IMR-90 (cell line): ENCODE data around the gene PXK. TPM values are rescaled to one million over a fixed set of nuclear protein-coding genes. Genes with fewer than 3 reads are reported as not detected.

ENCODE experiments used
- ATAC-seq: fragments of 200-7000 bp; cut with Tn5 transposase; 2 replicates; pipeline ENCODE4 v1.9.1; 2020; ENCODE audit warnings: low read depth, mild to moderate bottlenecking, moderate library complexity
- BruUV-seq: library from RNA; stranded (reverse); fragments of 400-500 nt; replicated peaks from 2 replicates; lab custom pipeline; 2021; lab: Mats Ljungman, UMichigan
- CTCF ChIA-PET: fragments of 300-600 bp; formaldehyde crosslinking; extraction: SDS; loops from one replicate; lab custom pipeline; 2021; ENCODE audit warnings: antibody characterized with exemption; lab: Yijun Ruan, JAX
- POLR2A ChIA-PET: fragments of 300-600 bp; sonication (Branson Sonifier 250); formaldehyde crosslinking; loops from one replicate; lab custom pipeline; 2022; ENCODE audit warnings: antibody characterized with exemption; ENCODE audit not compliant: unreplicated experiment; lab: Charles Lee
- DNase-seq: peaks from one replicate; pipeline ENCODE4 v3.0.0; 2013
- H2AFZ ChIP-seq: replicated peaks from 2 replicates; pipeline ENCODE3; 2013; ENCODE audit warnings: low read length, mild to moderate bottlenecking; ENCODE audit not compliant: poor library complexity
- H2AK5ac ChIP-seq: 2 replicates; pipeline ENCODE4 v1.6.1; 2013; ENCODE audit warnings: low read depth, low read length, inconsistent platforms
- H2AK9ac ChIP-seq: replicated peaks from 2 replicates; pipeline ENCODE3; 2013; ENCODE audit warnings: mild to moderate bottlenecking, low read depth, low read length, moderate library complexity; ENCODE audit not compliant: poor library complexity
- H2BK120ac ChIP-seq: 2 replicates; pipeline ENCODE4 v1.6.1; 2013; ENCODE audit warnings: low read depth, low read length, inconsistent platforms
- H2BK15ac ChIP-seq: 3 replicates; pipeline ENCODE4 v1.6.1; 2013; ENCODE audit warnings: low read depth, low read length, inconsistent platforms
- H2BK20ac ChIP-seq: 2 replicates; pipeline ENCODE4 v1.6.1; 2013; ENCODE audit warnings: low read depth, mild to moderate bottlenecking, inconsistent platforms, low read length, moderate library complexity
- H2BK5ac ChIP-seq: 2 replicates; pipeline ENCODE4 v1.6.1; 2013; ENCODE audit warnings: mild to moderate bottlenecking, low read depth, low read length, inconsistent platforms; ENCODE audit not compliant: poor library complexity, severe bottlenecking
- H3K14ac ChIP-seq: replicated peaks from 2 replicates; pipeline ENCODE4 v1.6.1; 2013; ENCODE audit warnings: low read depth, low read length, inconsistent platforms
- H3K18ac ChIP-seq: 2 replicates; pipeline ENCODE4 v1.6.1; 2013; ENCODE audit warnings: low read depth, low read length, control low read depth
- H3K23ac ChIP-seq: 2 replicates; pipeline ENCODE4 v1.6.1; 2013; ENCODE audit warnings: low read depth, low read length, inconsistent platforms
- H3K27ac ChIP-seq: 2 replicates; pipeline ENCODE4 v1.5.1; 2013; ENCODE audit warnings: mild to moderate bottlenecking, control low read depth, low read length; ENCODE audit not compliant: insufficient read depth
- H3K27me3 ChIP-seq: 2 replicates; pipeline ENCODE4 v1.6.1; 2013; ENCODE audit warnings: low read length; ENCODE audit not compliant: control insufficient read depth, insufficient read depth
- H3K36me3 ChIP-seq: 2 replicates; pipeline ENCODE4 v1.6.1; 2013; ENCODE audit warnings: low read length, mixed read lengths; ENCODE audit not compliant: control insufficient read depth, insufficient read depth
- H3K4ac ChIP-seq: 2 replicates; pipeline ENCODE4 v1.6.1; 2013; ENCODE audit warnings: low read depth, low read length, inconsistent platforms
- H3K4me1 ChIP-seq: 2 replicates; pipeline ENCODE4 v1.6.1; 2013; ENCODE audit warnings: low read length, mixed read lengths; ENCODE audit not compliant: control insufficient read depth, insufficient read depth
- H3K4me2 ChIP-seq: 2 replicates; pipeline ENCODE4 v1.6.1; 2013; ENCODE audit warnings: low read depth, mild to moderate bottlenecking, control low read depth, low read length, moderate library complexity
- H3K4me3 ChIP-seq: 2 replicates; pipeline ENCODE4 v1.5.1; 2013; ENCODE audit warnings: low read depth, mild to moderate bottlenecking, control low read depth, low read length, moderate library complexity; ENCODE audit not compliant: insufficient read depth
- H3K56ac ChIP-seq: 2 replicates; pipeline ENCODE4 v1.6.1; 2013; ENCODE audit warnings: low read length, inconsistent platforms; ENCODE audit not compliant: insufficient read depth; ENCODE audit errors: extremely low read depth
- H3K79me1 ChIP-seq, 2 experiments: 2 replicates each; pipeline ENCODE4 v1.6.1; 2013; ENCODE audit warnings: low read length in 2 of 2, inconsistent platforms in 1 of 2, low read depth in 1 of 2
- H3K9ac ChIP-seq: 2 replicates; pipeline ENCODE4 v1.6.1; 2013; ENCODE audit warnings: low read depth, low read length, control low read depth
- H3K9me1 ChIP-seq: 2 replicates; pipeline ENCODE4 v1.6.1; 2013; ENCODE audit warnings: low read length, inconsistent platforms; ENCODE audit not compliant: insufficient read depth
- H3K9me3 ChIP-seq: 2 replicates; pipeline ENCODE4 v1.6.1; 2013; ENCODE audit warnings: low read length; ENCODE audit not compliant: control insufficient read depth, insufficient read depth
- H4K20me1 ChIP-seq: 2 replicates; pipeline ENCODE4 v1.6.1; 2013; ENCODE audit warnings: low read length, inconsistent platforms; ENCODE audit not compliant: insufficient read depth
- H4K5ac ChIP-seq: 2 replicates; pipeline ENCODE4 v1.6.1; 2013; ENCODE audit warnings: mild to moderate bottlenecking, low read depth, low read length, control low read depth
- H4K8ac ChIP-seq, 2 experiments: 2 replicates each; pipeline ENCODE4 v1.6.1; 2013; ENCODE audit warnings: low read depth in 2 of 2, low read length in 2 of 2, control low read depth in 1 of 2, inconsistent platforms in 1 of 2
- H4K91ac ChIP-seq: 2 replicates; pipeline ENCODE4 v1.6.1; 2013; ENCODE audit warnings: low read depth, low read length, inconsistent platforms; ENCODE audit not compliant: insufficient read depth
- BHLHE40 ChIP-seq: fragments of 150-350 bp; IDR thresholded peaks from 2 replicates; pipeline ENCODE4 v1.6.1; 2016; ENCODE audit warnings: mild to moderate bottlenecking, low read depth, low read length
- CEBPB ChIP-seq: IDR thresholded peaks from 2 replicates; pipeline ENCODE4 v1.6.1; 2012; ENCODE audit warnings: low read depth, low read length, improper control_type of control experiment
- CHD1 ChIP-seq: IDR thresholded peaks from 2 replicates; pipeline ENCODE4 v1.6.1; 2012; ENCODE audit warnings: low read depth, low read length, improper control_type of control experiment
- FOS ChIP-seq: fragments of 150-350 bp; IDR thresholded peaks from 2 replicates; pipeline ENCODE4 v1.6.1; 2016; ENCODE audit warnings: low read depth, low read length
- MAFK ChIP-seq: IDR thresholded peaks from 2 replicates; pipeline ENCODE4 v1.6.1; 2012; ENCODE audit warnings: low read depth, low read length, improper control_type of control experiment
- MAZ ChIP-seq: IDR thresholded peaks from 2 replicates; pipeline ENCODE4 v1.6.1; 2012; ENCODE audit warnings: low read depth, mild to moderate bottlenecking, low read length, improper control_type of control experiment, moderate library complexity, borderline replicate concordance
- MXI1 ChIP-seq: IDR thresholded peaks from 2 replicates; pipeline ENCODE4 v1.6.1; 2012; ENCODE audit warnings: low read depth, mild to moderate bottlenecking, low read length, moderate library complexity, borderline replicate concordance
- NFE2L2 ChIP-seq: fragments of 150-350 bp; IDR thresholded peaks from 2 replicates; pipeline ENCODE4 v1.6.1; 2016; ENCODE audit warnings: low read depth, mild to moderate bottlenecking, low read length
- POLR2A ChIP-seq: IDR thresholded peaks from 2 replicates; pipeline ENCODE4 v1.6.1; 2012; ENCODE audit warnings: mild to moderate bottlenecking, low read depth, low read length
- RAD21 ChIP-seq: IDR thresholded peaks from 2 replicates; pipeline ENCODE4 v1.6.1; 2012; ENCODE audit warnings: low read length, improper control_type of control experiment
- RCOR1 ChIP-seq: IDR thresholded peaks from 2 replicates; pipeline ENCODE4 v1.6.1; 2012; ENCODE audit warnings: mild to moderate bottlenecking, low read length, improper control_type of control experiment; ENCODE audit not compliant: insufficient replicate concordance
- RFX5 ChIP-seq: IDR thresholded peaks from 2 replicates; pipeline ENCODE4 v1.8.0; 2012; ENCODE audit warnings: low read depth, mild to moderate bottlenecking, low read length, moderate library complexity
- SMC3 ChIP-seq: fragments of 150-350 bp; IDR thresholded peaks from 2 replicates; pipeline ENCODE4 v1.6.1; 2016; ENCODE audit warnings: low read depth, mild to moderate bottlenecking, antibody characterized with exemption, low read length, moderate library complexity
- WGBS, 2 experiments: methylation state at CpG; one replicate each; pipeline versions ENCODE4 v1.1.5 to v1.1.7; 2013; ENCODE audit warnings: missing lambda C conversion rate in 2 of 2; ENCODE audit not compliant: insufficient read length in 1 of 2; ENCODE audit errors: extremely low coverage in 2 of 2; 5-methylcytosine and 5-hydroxymethylcytosine counted together
- dilution Hi-C: fragments of 300-500 bp; cut with HindIII; formaldehyde crosslinking; loops from one replicate; pipeline ENCODE4 v1.14.3; 2018; ENCODE audit warnings: low sequenced_read_pairs; ENCODE audit not compliant: unreplicated experiment
- in situ Hi-C: fragments of 300-500 bp; cut with MboI; formaldehyde crosslinking; loops from 3 replicates; pipeline ENCODE4 v1.14.3; 2019; ENCODE audit warnings: low sequenced_read_pairs, inconsistent platforms, mixed read lengths
- intact Hi-C: fragments of 100-400 bp; cut with micrococcal nuclease; formaldehyde crosslinking; loops from 2 replicates; pipeline ENCODE4 v1.10.0; 2022
- polyA plus RNA-seq, 3 experiments: library from polyadenylated mRNA; depleted of rRNA; stranded (reverse); fragments of >200 nt; gene quantifications; 2 replicates each; pipeline ENCODE4 v1.2.3, GENCODE V29; 2012; ENCODE audit warnings: low replicate concordance in 1 of 3
- total RNA-seq: library from RNA; depleted of rRNA; stranded (reverse); fragments of >200 nt; gene quantifications from 2 replicates; pipeline ENCODE4 v1.2.3, GENCODE V29; 2012
- TF ChIP-seq, protein P1 (sequence below): fragments of 150-350 bp; IDR thresholded peaks from 2 replicates; pipeline ENCODE4 v1.6.1; 2016; ENCODE audit warnings: low read depth, mild to moderate bottlenecking, low read length, moderate library complexity, borderline replicate concordance
- TF ChIP-seq, protein P2 (sequence below): fragments of 150-350 bp; IDR thresholded peaks from 2 replicates; pipeline ENCODE4 v1.6.1; 2017; ENCODE audit warnings: mild to moderate bottlenecking, antibody characterized with exemption, low read length, low read depth

PXK gene
- total and polyA plus RNA-seq, 2 of the 4 experiments (the other 2 are of a cell fraction), result 14.3 to 17.7 TPM

DNA sequence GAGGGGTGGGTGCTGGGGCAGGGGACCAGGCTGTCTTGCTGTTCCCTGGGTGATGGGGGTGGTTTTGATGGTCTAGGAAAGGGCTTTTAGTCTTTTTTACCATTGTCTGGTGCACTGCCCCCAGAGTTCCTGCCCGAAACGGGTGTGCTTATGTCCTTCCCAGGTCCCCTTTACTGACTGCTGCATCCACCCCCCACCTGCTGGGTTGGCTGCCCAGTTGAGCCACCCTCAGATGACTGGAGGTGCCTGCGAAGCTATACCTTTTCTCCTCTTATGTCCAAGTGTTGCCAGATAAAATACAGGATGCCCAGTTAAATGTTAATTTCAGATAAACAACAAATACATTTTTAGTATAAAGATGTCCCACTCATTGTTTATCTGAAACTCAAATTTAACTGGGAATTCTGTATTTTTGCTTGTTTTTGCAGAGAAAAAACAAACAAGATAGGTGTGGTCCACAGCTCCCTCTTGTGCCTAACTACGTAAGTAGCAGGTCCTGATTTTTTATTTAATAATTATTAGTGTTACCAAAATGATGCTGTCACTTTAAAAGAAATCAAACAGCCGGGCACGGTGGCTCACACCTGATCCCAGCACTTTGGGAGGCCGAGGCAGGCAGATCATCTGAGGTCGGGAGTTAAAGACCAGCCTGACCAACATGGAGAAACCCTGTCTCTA lies 32.7 kb upstream of the PXK start:
- H3K36me3 ChIP-seq, result no peaks in the 10 kb centered on the region
- no peak overlapping the region for H3K56ac ChIP-seq
- H3K23ac ChIP-seq, result no peak overlapping the region
- H3K79me1 ChIP-seq, result no peaks in the 10 kb centered on the region
- ChIA-PET POLR2A (no interaction called here), CTCF (interaction anchor here (0.6 to 3.0 kb wide), 6 partner anchors 61 to 232 kb away, joined by 3 to 19 read pairs (median 3); no protein-coding TSS in a partner anchor)
- H3K18ac ChIP-seq, result no peak overlapping the region
- dilution Hi-C loops, result no loop called here
- H3K4ac ChIP-seq, result no peak overlapping the region
- H2BK15ac ChIP-seq, result no peak overlapping the region
- no peak overlapping the region for H3K9ac ChIP-seq
- DNase-seq, result peak; percentile 73
- no peaks in the 10 kb centered on the region; the same call in 1 of the 2 replicates for H3K9me1 ChIP-seq
- no peak overlapping the region for H4K91ac ChIP-seq
- in situ Hi-C loops, result loop anchor here (5.0 to 10.0 kb wide), 2 partner anchors 113 to 295 kb away; partner anchors contain the start of gene FLNB
- no peak overlapping the region for H3K27ac ChIP-seq
- H3K14ac ChIP-seq, result no peak overlapping the region
- H2BK120ac ChIP-seq, result no peak overlapping the region
- H3K4me3 ChIP-seq, result no peak overlapping the region
- H3K4me2 ChIP-seq, result no peak overlapping the region
- no peaks in the 10 kb centered on the region for H4K20me1 ChIP-seq
- no peaks in the 10 kb centered on the region for H3K4me1 ChIP-seq
- peaks cover 20% of the 10 kb centered on the region for H3K27me3 ChIP-seq
- H2AFZ ChIP-seq, result no peak overlapping the region
- intact Hi-C loops, result loop anchor here (1.0 to 10.0 kb wide), 6 partner anchors 63 to 433 kb away; partner anchors contain the start of genes ABHD6 and FLNB
- WGBS, 2 experiments, result no CpG with 5 or more reads among the region's 8 CpGs
- no peak overlapping the region for H2AK5ac ChIP-seq
- no peak overlapping the region for H4K5ac ChIP-seq
- H2BK5ac ChIP-seq, result no peak overlapping the region
- ATAC-seq, result peak; percentile 72
- H2BK20ac ChIP-seq, result no peak overlapping the region
- no TSS peak for BruUV-seq
- no peak overlapping the region for H2AK9ac ChIP-seq
- peaks cover 2% of the 10 kb centered on the region for H3K9me3 ChIP-seq
- H4K8ac ChIP-seq, result no peak overlapping the region
- TF ChIP-seq RFX5 (no peak), FOS (no peak), MAFK (no peak), MXI1 (no peak), POLR2A (peak; percentile 43; the same call in 1 of the 2 replicates), NFE2L2 (no peak), RCOR1 (no peak), CHD1 (no peak), BHLHE40 (no peak), SMC3 (peak; percentile 87), CEBPB (no peak), RAD21 (peak; percentile 82), MAZ (no peak)
- TF ChIP-seq, protein P1, sequence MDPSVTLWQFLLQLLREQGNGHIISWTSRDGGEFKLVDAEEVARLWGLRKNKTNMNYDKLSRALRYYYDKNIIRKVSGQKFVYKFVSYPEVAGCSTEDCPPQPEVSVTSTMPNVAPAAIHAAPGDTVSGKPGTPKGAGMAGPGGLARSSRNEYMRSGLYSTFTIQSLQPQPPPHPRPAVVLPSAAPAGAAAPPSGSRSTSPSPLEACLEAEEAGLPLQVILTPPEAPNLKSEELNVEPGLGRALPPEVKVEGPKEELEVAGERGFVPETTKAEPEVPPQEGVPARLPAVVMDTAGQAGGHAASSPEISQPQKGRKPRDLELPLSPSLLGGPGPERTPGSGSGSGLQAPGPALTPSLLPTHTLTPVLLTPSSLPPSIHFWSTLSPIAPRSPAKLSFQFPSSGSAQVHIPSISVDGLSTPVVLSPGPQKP, result no peak
- TF ChIP-seq, protein P2, sequence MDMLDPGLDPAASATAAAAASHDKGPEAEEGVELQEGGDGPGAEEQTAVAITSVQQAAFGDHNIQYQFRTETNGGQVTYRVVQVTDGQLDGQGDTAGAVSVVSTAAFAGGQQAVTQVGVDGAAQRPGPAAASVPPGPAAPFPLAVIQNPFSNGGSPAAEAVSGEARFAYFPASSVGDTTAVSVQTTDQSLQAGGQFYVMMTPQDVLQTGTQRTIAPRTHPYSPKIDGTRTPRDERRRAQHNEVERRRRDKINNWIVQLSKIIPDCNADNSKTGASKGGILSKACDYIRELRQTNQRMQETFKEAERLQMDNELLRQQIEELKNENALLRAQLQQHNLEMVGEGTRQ, result no peak
